NOMO-1 treated with dmso at 0.1 percent for 144 hours (cell line): Measurements from ENCODE around the gene CCDC157.

Source experiments
- DNase-seq: peaks from one replicate; lab custom pipeline; 2025; ENCODE audit not compliant: unreplicated experiment; lab: John Stamatoyannopoulos, UW

The CCDC157 gene

DNA sequence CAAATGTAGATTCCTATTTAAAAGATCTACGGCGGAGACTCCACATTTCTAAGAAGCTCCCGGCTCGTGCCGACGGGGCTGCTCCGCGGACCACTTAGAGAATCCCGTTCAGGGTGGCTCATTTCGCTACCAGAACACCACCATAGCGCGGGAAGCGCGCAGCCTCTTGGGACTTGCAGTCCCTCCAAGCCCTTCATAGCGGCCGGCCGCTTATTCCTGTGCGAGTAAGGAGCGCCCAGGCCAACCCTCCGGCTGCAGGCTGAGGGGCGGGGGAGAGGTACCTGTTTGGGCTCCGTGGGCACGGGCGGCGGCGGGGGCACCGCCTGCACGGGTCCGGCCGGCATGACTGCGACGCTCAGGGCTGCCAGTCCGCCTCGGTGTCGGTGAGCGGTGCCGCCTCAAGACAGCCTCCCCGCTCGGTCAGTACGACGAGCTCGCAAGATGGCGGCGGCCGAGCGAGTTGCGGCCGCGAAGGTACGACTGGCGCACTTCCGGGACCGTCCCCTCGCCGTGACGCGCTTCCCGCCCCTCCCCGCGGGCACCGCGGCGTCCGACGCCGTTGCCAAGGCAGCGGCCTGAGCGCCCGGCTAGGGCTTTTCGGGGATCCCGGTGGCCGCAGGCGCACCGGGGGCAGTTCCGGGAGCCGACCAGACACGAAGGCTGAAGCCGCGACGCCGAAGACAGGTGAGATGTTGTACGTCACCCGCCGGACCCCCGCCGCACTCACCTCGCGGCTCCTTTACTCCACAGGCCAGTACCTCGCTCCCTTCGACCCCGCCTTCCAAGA is at the start of gene CCDC157, which contains the start of gene SF3A1:
Gene CCDC157, plus strand, starts transcription at position 559 of the 787 bp plus-strand sequence. CDS start 8,994 bp downstream, outside the sequence.
Gene SF3A1, minus strand, starts transcription at position 446 of the 787 bp plus-strand sequence. Its CDS starts 102 bp downstream, at position 344.
- DNase-seq, result peak; percentile 71

DNA sequence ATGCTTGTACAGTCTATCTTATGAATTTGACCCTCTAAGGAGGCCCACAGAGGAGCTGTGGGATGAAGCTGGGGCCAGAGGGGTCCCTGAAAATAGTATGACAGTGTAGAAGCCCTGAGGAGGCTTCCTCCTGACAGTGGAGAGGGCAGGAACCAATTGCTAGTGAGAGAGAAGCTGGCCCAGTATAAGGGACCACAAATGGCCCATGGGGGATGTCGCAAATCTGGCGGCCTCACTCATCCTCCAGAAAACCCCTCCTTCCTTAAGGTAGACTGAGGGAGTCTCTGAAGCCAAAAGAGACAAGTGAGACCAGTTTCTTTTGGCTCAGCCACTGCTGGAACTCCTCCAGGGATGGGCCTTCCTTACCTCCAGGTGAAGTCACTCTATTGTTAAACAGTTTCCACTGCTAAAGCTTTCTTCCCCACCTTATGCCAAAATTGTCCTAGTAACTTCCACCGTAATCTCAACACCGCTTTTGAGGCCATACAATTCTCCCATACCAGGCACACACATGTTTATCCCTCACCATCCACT is 49.7 kb upstream of the CCDC157 start:
- DNase-seq, result no peak

DNA sequence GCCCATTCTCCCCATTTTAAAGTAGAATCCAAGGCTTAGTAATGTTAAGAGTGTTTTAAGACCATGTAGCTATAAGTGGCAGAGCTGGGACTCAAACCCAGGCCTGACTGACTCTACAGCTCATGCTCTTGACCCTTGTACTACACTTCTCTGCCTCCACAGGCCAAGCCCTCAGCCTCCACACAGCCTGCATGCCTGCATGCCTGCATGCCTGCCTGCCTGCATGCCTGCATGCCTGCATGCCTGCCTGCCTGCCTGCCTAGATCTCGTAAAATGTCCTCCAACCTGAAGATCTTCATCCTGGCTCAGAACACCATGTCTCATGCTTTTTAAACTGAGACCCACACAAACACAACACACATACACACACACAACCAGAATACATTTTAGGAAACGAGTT is 48.7 kb upstream of the CCDC157 start:
- DNase-seq, result no peak

DNA sequence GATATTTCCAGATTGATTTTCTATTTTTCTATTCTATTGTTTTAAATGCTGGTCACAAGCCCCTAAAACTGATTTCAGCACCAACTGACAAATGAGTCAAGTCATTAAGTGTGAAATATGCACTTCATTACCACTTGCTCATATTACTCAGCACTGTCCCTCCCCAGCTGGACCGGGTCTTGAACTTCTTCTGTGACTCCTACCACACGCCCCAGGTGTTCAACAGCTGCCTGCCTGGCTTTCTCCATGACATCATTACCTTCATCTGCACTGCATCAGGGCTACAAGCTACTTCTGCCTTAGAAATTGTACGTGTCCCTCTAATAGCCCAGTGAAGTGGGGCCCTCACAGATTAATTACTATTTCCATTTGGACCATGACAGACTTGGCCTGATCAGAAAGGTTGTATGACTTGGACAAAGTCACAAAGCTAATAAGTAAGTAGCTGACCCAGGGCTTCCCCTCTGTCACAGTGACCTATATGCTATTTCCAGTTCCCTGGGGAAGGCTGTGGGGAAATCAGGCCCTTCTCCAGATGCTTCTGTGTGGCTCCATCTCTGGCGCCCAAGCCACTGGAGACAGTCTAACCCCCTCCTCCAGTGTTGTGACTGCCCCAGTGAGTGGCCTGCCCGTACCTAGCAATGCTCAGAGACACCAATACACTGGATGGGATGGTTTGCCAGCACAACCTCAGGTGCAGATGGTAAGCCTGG is 48.1 kb upstream of the CCDC157 start:
- no peak for DNase-seq

DNA sequence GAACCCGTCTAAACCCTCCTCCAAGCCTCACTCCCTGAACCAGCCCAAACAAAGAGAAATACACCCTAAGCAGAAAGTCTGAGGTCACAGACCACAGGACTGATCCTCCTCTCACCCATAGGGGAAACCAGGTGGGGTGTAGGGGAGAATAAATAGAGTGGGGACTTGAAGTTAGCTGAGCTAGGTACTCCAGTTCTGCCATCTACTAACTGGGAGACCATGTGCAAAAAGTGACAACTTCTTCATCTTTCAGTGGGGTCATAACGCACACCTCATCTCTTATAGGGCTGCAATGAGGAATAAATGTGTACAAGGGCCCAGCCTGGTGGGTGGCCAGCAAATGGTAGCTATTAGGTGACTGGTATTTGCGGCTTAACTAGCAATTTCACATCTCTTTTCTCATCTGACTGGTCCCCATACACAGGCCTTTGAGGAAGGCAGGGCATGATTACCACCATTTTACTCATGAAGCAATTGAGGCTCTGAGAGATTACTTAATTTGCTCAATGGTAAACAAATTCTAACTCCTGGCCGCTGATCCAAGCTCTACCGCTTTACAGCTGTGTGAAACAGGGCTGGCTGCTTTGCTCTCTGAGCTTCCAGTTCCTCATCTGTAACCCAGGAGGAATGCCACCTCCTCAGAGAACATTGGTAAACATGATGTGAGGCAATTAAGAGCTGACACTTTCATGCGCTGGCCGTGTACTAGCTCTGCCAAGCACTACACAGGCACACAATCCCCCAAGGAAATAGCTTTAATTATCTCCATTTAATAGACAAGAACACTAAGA is 46.7 kb upstream of the CCDC157 start:
- peak; percentile 70 for DNase-seq

DNA sequence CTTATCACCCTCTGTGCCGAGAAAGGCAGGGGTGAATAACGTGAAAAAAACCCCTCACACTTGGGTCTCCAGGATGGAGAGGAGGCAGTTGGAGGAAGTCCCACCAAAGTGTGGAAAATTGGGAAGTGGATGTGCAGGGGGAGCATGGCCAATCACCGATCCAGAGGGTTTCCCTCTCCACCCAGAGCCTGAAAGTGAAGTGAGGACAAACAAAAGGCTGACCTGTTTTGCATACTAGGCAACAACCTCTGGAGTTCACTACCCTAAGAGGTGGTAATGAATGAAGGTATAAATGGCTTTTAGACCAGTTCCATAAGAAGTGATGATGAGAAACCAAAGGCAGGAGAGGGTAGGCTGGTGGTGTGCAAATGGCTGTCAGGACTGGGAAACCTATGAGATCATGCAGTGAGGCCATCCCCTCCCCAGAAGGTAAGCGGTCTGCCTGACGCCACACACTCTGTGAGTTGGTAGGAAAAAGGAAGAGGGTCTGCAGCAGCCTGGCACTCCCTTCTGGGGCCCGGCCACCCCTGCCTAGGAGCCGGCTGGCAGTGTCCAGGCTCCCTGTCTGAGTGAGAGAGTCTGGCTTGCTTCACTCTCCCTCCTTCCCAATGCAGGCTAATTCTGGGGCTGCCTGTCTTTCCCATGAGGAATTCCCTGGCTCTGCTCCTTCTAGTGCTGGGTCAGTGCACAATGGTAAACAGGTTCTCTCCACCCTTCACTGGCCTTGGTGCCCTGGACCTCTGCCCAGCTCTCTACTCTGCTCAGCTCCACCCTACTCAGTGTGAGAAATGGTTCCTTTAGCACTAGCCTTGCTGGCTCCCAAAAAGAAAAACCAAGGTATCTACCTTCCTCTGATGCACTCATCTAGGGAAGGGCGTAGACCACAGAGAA is 45.7 kb upstream of the CCDC157 start:
- DNase-seq, result no peak

DNA sequence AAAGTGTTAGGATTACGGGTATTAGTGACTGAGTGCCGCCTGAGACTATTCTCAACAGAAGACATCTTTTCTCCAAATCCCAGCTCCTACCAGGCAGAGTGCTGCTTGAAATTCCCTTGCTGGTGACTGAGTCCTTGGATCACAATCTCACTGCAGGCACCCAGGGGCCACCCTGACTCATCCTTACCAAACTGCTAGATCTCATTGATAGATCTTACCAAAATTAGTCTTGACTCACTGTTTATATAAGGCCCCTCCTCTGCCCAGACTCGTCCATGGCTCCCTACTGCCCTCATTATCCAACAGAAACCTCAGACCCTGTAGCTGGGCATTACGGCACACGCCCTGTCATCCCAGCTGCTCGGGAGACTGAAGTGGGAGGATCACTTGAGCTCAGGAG is 44.8 kb upstream of the CCDC157 start:
- no peak for DNase-seq

DNA sequence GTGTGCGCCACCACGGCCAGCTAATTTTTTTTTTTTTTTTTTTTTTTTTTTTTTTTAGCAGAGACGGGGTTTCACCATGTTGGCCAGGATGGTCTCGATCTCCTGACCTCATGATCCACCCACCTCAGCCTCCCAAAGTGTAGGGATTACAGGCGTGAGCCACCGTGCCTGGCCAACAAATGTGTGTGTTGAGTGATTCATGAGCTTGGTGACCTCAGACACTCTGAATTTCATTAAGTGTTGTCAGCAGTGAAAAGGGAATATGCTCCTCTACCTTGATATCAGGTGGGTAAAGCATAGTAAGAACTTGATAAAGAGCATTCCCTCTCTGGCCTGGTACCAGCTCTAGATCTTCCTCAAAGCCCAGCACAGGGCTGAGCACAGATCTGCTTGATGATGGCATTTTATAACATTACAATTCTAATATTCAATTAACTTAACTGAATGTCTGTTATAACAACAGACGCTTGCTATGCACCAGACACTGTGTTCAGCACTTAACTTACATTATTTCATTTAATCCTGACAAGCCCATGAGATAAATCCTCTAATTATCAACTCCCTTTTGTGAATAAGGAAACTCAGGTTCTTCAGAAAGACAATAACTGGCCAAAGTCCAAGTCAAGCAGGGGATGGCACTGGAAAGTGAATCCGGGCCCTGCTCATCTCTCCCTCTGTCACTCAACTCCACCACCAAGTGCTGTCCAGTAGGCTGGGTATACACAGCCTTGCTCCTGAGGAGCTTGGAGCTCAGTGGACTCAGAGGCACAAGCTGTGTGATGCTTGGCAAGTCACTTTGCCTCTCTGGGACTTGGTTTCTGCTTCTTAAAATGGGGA is 43.1 kb upstream of the CCDC157 start:
- DNase-seq, result no peak

DNA sequence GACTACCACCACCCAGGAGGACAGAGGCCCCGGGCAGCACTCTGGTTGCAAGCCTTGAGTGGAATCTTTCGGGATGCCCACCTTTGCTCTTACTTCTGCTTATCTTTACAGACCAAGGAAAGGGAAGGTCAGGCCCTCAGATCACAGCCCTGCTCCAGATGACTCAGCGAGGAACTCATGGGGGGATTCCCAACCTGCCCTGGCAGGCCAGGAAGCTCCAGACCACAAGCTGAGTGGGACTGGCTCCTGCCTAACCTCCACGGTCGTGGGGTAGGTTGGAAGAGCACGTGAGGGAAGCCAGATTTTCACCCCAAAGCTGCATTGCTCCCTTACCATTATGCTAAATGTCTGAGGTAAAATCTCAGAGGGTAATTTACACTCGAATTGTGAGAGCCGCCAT is 41.9 kb upstream of the CCDC157 start:
- DNase-seq, result no peak

DNA sequence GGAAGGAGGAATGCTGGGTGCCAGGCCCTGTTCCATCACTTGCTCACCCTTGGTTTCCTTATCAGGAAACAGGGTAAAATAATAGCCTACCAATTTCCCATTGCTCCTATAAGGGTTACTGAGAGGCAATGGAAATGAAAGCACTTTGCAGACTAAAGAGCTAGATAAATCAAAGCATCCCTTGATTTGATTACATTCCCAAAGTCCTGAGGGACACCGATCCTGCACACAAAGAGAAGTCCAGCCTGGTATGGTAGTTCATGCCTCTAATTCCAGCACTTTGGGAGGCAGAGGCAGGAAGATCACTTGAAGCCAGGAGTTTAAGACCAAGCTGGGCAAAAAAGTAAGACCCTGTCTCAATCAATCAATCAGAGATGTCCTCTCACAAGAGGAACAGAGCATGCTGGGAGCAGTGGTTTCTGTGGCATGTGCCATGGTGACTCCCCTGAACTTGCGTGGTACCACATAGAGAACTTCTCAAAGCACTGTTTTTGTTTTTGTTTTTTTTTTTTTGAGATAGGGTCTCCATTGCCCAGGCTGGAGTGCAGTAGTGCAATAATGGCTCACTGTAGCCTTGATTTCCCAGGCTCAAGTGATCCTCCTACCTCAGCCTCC is 40.7 kb upstream of the CCDC157 start:
- DNase-seq, result no peak

DNA sequence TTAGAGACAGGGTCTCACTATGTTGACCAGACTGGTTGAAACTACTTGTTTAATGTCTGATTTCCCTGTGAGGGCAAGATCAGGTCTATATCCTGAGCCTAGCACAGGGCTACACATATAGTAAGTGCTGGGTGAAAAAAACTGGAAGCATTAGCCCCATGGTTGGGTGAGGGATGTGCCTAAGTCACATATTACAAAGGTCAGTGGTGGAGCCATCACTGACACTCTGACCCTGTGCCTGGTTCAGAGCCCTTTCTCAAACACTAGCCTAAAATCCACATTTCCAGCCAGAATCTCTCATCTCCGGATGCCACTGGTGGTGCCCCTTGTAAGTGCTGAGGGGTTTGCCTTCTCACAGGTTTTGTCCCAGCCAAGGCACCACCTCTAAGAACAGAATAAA is 39.0 kb upstream of the CCDC157 start:
- no peak for DNase-seq

DNA sequence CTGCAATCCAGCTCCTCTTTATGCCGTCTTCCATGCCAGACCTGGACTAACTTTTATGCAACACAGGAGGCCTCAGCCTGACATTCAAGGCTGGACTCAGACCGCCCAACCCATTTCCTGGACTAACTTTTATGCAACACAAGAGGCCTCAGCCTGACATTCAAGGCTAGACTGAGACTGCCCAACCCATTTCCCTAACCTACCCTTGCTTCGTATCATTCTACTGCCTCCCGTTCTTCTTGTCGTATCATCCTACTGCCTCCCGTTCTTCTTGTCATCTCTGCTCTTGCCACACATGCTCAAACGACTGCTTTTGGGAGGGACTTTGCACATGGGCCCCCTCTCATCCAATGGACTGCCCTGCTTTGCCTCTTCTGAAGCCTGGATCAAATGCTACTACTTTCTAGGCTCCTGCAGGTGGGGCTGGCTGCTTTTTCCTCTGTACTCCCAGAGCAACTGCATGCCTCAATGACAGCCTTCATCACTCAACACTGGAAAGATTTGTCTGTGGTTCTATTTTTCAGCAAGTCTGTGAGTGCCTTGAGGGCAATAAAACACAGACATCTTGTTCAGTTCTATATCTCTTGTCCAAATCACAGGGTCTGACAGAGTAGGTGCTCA is 37.9 kb upstream of the CCDC157 start:
- no peak for DNase-seq

DNA sequence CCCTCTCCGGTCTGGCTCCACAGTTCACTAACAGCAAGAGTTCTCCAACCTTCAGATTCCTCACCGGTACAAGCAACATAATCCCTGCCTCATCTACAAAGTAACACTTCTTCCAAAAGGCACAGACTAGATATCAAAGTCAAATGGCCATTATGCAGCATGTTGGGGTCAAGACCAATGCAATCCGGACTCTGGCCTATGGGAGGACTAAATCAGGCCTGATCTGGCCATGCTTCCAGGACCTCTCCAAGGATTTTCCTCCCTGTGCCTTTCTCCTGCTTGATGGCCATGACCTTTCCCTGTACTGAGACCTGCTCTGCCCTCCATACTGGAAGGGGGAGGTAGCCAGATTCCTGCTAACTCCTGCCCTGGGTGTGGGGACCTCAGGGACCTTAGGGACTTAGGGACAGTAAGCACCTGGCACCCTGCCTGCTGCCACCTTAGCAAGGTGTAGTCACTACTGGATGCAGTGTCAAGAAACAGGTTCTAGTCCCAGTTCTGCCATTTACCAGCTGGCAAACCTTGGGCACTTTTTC is 36.7 kb upstream of the CCDC157 start:
- no peak for DNase-seq

DNA sequence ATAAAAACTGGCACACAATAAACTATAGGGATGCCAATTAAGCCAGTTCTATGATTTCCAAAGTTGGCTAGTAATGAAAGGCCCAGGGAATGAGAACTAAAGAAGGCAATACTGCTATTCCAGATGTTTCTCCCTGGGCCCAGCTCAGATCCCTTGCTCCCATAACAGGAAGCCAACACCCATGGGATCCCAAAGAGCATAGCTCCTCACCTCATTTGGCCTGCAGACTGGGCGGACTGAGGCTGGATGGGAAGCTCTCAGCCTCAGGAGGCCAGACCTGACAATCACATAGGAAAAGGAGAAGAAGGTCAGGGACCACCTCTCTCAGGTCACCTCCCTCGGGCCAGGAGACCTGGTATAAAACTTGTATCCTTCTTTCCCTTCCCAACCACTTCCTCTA is 35.3 kb upstream of the CCDC157 start:
- no peak for DNase-seq

DNA sequence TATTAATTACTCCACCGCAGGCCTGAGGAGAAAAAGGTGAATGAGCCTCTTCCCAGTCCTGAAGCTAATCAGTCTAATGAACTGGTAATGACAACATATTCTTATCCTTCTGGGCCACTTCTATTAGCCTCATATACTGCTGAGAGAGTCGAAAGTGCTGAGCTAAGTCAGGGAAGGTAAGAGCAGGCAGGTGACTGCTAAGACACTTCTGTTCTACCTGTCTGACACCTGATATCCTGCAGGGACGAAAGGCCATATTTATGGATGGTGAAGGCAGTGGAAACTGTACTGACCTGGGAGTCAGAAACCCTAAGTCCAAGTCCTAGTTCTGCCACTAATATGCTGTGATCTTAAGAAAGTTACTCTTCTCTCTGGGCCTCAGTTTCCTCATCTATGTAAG is 33.6 kb upstream of the CCDC157 start:
- no peak for DNase-seq

DNA sequence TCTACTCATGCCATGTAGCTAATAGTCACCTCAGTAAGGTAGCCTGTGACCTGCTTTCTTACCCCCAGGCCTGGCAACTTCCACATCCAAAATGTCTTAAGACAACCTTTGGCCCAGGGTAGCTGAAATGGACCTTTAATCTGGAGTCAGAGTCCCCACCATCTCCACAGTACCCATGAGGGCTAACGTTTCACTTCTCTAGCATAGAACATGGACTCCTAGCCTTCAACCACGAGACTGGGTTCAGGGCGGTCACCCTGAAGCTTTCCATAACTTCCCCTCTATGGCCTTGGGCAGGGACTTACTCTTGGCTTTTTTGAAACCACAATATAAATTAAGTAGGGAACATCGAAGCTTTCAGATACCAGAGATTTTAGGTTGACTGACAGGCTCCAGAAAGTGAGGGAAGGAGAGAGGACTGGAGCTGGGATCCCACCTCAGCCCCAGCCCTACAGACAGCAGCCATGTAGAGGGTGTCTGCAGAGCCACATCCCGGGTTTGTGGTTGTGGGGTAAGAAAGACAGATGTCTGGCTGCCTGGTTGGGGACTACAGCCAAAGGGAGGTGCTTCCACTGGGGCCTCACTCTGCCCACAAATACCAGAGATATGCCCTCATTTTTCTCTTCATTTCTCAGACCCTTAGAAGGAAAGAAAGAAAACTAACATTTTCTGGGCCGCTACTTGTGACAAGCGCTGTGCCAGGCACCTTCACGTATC is 32.6 kb upstream of the CCDC157 start:
- DNase-seq, result no peak

DNA sequence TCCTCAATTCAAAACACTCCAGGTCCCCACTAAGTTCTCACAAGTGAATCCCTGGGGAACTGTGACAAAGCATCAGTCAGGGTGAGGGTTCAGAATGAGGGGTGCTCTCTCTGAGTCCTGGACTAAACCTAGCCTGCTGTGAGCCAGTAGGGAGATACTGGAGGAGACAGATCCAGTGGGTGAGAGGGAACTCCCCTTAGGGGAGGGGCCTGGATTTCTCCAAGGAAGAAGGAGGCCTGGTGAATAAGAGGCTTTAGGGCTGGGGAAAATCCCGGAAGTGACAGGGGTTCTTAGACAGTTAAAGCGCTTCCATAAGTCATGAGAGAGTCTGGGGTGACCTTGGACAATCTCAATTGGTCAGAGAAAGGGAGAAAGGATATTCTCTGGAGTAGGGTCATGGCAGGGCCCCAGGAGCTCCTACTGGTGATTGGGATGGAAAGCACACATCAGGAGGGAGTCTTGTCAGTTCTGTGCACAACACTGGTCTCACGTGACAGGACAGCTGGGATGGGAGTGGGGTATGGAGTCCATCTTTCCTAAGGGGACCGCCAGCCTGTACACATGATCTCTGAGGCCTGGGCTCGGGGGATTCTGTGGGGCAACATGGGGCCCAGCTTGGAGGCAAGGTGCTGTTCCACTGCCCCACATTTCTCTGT is 31.6 kb upstream of the CCDC157 start:
- DNase-seq, result no peak
